GM19043 (cell line): ENCODE data around the gene IGF2R.
"Not testable (repeated sequence)": the region's sequence is repeated elsewhere in the genome, so short reads cannot be mapped to it uniquely, and the experiment has no call there.

Experiments
- ATAC-seq: cut with Tn5 transposase; IDR thresholded peaks from one replicate; pipeline ENCODE4 v1.9.1; 2021; ENCODE audit warnings: low read depth; ENCODE audit not compliant: unreplicated experiment

IGF2R gene

DNA sequence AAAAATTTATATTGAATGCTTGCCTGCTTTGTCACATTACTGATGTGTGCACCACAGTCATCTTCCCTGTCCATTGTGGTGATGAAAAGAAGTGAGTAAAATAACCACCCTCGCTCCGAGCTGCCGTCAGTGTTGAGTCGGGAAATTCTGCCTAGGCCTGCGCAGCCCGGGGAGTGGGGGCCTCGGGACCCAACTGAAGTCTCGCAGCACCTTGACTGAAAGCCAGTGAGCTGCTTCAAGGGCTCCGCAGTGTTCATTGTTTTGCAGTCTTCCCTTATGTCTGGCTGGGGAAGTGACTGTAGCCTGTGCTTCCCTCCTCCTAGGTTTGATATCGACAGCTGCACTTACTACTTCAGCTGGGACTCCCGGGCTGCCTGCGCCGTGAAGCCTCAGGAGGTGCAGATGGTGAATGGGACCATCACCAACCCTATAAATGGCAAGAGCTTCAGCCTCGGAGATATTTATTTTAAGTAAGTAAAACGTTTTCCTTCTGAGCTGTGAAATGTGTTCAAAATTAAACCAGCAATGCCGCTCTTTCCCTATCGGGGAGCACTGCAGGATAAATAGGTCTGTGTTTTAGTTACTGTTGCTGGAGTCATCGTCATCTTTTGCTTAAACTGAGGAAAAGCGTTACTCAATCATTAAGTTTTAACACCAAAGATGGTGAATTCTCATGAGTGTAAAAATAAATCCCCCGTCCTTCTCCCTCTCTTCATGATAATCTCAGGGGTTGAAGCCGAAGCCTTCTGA is 120.1 kb downstream of the IGF2R start:
- no peak for ATAC-seq

DNA sequence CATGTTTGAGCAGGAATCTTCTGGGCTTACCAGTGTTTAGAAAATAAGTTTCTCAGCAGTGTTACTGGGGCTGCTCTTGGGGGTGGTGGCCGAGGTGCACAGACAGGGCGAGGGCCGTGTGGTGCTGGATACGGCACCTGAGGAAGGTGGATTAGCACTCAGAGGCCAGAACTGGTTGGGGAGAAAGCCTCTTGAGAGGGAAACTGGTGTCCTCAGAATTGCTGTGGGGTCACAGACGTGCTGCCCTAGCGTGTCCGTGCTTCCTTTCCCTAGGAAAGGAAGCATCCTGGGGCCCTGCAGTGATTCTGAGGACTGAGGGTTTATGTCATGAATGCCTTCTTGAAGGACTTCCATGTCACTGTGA is 120.6 kb downstream of the IGF2R start:
- no peak for ATAC-seq

DNA sequence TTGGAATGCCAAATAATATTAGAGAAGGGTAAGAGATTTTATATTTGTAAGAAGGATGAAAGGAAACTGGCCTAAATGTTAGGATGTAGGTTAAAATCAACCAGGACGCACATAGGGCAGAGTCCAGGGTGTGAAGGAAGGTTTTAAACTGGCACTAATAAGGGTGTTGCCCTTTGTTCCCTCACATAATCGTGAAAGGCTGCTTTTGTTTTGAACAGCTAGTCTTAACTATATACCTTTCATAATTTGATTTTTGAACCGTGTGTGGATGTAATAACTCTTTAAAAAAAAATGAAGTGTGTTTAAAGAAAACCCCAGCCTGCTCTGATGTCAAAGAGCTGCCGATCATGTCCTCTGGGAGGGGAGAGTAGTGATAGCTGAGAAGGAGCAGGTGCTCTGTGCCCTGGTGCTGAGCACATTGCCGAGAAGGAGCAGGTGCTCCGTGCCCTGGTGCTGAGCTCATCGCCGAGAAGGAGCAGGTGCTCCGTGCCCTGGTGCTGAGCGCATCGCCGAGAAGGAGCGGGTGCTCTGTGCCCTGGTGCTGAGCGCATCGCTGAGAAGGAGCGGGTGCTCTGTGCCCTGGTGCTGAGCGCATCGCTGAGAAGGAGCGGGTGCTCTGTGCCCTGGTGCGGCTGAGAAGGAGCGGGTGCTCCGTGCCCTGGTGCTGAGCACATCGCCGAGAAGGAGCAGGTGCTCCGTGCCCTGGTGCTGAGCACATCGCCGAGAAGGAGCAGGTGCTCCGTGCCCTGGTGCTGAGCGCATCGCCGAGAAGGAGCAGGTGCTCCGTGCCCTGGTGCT is 121.8 kb downstream of the IGF2R start:
- not testable (repeated sequence) for ATAC-seq

DNA sequence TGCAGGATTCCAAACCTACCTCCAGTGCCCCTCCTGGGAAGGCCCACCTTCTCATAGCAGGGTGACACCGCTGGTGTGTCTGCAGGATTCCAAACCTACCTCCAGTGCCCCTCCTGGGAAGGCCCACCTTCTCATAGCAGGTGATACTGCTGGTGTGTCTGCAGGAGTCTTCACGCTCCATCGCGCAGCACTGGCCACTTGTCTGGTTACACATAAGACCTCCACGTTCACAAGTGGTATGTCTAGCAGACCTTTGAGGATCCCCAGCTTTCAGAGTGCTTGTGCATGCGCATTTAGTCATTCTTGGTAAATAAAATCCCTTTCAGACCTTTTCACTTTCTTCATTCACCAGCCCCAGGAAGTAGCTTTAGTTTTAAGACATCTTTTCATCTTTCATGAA is 123.3 kb downstream of the IGF2R start:
- ATAC-seq, result not testable (repeated sequence)

DNA sequence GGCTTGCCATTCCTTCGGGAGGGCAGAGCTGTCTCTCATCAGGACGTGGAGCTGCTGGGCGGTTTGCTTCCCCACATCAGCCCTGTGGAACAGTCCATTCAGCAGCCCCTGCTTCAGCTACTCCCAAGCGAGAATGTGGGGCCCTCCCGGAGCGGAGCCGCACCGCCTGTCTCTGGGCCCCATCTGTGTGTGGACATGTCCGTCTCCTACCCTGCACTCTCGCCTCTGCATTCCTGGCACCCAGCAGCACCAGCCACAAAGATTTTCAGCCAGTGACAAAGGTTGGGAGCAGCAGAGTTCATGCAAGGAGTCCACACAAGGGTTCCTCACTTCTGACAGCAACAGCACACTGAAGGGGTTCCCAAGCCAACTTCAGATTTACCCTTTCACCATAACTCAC is 123.7 kb downstream of the IGF2R start:
- no peak for ATAC-seq

DNA sequence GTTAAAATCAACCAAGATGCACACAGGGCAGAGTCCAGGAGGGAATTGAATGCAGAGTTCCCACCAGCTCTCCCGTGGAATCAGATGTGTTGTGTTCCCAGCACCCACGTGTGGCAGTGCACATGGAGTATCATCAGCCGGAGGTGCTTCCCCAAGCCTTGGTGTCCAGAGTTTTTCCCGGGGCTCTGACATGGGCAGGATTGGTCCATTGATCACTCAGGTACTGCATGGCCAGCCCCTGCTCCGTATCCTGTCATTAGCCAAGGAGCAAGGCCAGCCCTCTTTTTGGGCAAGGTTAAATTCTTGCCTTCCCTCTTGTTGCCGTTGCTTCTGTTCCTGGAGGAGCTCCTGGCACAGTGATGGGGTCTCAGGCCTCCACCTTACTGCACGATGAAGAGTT is 124.2 kb downstream of the IGF2R start:
- no peak for ATAC-seq

DNA sequence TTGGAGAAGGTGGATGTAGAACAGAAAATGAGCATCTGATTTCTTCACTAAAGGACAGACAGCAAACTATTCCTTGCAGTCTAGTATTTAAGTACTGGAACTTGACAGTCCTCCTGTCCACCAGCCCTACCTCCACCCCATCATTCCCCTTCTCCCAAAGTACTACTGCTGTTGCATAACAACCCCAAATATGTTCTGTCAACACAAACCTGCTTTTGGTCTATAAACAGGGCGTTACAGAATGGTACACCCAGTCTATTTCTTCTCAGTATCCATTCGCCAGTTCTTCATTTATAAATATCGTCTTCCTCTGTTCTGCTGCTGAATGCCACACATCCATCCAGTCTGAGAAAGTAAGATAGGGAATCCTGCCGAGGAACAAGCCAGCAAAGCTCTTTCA is 125.1 kb downstream of the IGF2R start:
- no peak for ATAC-seq

DNA sequence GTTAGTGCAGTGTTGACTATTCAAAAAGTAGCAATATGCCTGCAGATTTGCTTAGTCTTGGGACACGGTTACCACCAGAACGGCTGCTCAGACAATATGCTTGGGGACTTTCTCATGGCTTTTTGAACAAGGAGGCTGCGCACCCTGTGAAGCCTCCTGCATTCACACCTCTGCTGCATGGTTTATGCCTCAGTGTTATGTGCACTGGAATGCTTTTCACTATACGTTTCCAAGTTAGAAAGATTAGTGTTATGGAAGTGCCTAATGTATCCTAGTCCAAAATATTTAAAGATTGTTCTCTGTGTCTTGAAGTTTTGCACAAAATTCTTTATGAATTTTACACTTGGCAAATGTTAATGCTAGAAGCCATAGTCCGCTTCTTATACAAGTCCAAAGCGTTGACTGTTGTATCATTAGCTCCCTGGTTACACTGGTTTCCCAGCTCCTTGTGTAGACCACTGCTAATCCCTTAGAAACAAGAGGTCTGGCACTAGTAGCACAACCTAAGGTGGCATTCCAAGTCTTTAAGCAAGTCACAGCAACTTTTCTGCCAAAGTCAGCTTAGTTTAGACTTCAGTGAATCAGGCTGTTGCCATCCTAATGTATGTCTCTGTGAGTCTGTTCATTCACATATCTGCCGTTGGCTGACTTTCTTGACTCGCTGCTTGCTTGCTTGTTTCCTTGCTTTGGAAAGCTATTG is 126.4 kb downstream of the IGF2R start:
- ATAC-seq, result no peak

DNA sequence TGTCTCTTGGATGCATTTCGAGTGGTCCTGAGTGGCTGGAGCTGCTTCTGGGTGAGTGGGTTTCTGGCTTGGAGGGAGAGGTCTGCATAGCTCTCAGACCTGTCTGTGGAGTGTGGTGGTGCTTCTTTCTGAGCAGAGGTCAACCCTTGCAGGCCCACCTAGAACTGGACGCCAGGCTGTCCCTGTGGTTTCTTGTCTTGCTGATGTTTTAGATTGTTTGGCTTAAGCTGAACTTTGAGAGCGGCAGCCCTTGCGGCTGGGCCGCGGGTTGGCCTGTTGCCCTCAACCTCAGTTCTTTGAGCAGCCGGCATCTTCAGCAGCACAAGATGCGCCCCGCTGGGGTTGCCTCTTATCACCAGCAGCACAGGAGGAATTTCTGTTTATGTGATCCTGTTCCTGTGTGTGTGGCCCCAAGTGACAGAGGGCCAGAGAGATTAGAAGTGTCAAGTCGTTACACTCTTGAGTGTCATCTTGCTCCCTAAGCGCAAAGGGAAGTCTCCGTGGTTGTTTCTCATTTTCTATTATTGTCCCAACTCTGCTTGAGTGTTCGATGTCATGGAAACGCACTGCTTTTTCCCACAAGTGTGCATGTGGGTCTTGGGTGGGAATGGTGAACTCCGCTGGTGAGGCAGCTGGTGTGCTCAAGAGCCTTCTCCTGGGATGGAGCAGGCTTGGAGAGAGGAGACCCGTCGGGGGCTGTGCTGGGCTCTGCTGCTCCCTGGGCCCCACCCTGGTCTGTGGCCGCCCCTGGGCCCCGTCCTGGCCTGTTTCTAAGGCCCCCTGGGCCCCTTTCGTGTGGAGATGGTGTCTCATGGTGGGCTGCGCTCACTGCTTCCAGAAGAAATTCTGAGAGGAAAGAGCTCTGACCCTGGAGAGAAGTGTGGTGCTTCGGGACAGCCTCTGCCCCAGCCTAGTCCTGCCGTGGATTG is 132.7 kb downstream of the IGF2R start:
- no peak for ATAC-seq

DNA sequence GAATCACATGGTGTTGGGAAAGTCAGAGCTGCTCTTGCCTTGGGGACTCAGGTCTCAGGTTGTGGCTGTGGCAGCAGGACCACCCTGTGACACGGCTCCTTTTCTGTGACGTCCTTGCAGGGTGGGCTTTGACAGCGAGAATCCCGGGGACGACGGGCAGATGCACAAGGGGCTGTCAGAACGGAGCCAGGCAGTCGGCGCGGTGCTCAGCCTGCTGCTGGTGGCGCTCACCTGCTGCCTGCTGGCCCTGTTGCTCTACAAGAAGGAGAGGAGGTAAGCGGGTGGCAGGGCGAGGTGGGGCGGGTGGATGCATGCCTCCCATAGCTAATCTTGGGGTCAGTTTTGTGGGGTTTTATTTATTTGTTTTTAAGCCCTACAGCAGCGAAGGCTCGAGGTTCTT is 133.5 kb downstream of the IGF2R start:
- ATAC-seq, result no peak

DNA sequence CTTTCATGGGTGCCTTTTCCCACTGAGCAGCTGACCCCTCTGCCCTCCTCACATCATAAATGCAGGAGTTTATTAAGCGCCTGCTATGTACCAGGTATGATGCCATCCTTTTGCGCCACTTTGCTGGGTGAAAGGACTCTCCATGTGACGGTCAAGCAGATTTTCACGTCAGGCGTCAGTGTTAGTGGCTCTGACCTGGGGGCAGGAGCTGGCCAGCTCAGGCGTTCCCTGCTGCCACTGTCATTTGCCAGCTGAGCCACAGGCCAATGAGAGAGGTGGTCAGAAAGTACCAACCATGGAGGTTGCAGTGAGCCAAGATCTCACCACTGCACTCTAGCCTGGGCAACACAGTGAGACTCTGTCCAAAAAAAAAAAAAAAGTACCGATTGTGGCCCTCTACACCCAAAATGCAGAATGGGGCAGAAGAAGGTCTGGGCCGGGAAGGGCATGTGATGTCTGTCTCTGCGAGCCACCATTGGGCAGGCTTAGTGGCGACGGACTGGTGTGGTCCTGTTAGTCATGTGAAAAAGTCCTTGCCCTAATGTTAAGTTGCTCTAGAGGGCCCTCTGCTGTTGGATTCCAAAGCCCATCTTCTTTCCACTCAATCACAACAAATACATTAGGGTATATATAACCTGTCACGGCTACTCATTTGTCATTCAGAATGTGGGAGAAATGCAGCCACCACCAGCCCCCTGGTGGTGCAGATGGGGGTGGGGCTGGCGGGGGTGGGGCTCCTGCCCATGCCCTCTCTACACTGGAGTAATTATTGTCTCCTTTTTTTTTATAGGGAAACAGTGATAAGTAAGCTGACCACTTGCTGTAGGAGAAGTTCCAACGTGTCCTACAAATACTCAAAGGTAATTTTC is 134.3 kb downstream of the IGF2R start:
- no peak for ATAC-seq

DNA sequence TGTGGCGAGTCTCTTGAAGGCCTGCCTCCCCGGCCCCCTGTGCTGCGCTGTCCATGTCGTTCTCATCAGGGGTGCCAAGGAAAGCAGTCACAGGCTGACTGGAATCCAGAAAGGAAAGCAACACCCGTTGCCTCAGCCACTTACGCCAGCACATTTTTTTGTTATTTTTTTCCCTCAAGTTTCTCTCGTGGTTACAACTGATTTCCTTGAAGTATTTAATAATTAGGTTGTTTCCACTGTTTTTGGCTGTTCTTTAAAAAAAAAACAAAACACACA is 134.9 kb downstream of the IGF2R start:
- no peak for ATAC-seq

DNA sequence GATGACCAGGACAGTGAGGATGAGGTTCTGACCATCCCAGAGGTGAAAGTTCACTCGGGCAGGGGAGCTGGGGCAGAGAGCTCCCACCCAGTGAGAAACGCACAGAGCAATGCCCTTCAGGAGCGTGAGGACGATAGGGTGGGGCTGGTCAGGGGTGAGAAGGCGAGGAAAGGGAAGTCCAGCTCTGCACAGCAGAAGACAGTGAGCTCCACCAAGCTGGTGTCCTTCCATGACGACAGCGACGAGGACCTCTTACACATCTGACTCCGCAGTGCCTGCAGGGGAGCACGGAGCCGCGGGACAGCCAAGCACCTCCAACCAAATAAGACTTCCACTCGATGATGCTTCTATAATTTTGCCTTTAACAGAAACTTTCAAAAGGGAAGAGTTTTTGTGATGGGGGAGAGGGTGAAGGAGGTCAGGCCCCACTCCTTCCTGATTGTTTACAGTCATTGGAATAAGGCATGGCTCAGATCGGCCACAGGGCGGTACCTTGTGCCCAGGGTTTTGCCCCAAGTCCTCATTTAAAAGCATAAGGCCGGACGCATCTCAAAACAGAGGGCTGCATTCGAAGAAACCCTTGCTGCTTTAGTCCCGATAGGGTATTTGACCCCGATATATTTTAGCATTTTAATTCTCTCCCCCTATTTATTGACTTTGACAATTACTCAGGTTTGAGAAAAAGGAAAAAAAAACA is 136.1 kb downstream of the IGF2R start:
- no peak for ATAC-seq

DNA sequence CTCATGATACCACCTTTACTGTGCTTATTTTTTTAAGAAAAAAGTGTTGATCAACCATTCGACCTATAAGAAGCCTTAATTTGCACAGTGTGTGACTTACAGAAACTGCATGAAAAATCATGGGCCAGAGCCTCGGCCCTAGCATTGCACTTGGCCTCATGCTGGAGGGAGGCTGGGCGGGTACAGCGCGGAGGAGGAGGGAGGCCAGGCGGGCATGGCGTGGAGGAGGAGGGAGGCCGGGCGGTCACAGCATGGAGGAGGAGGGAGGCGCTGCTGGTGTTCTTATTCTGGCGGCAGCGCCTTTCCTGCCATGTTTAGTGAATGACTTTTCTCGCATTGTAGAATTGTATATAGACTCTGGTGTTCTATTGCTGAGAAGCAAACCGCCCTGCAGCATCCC is 137.1 kb downstream of the IGF2R start:
- ATAC-seq, result no peak

DNA sequence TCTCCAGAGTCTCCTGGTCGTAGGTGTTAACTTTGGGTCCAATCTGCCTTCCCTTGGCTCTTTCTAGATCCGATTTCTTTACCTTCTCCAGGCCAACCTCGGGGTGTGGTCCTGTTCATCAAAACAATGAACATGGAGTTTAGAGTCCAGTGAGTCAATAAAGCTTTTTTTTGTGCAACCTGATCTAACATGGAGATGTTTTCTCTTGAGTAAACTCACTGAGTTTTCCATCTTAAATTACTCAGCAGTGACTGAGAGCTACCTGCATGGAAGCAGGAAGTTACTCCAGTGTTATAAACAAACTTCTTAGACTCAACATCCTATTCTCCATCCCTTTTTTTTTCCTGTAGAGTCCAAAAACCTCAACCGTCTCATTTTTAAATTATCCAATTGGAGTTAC is 137.8 kb downstream of the IGF2R start:
- no peak for ATAC-seq

DNA sequence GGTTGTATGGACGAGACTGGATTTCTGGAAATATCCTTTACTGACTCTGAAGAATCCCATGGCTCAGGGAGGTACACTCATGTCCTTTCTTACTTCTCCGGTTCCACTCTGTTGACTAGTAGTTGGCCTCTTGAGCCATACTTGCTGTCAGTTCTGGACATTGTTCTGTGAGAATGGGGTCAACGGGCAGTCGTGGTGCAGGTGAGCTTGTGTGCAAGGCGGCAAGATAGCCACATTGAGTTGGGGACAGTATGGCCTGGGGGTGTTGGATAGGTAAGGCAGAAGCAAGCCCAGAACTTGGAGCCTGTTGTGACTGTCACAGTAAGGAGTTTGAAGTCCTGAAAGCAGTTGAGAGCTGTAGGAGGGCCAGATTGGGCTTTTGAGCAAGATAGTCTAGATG is 139.2 kb downstream of the IGF2R start:
- ATAC-seq, result no peak

DNA sequence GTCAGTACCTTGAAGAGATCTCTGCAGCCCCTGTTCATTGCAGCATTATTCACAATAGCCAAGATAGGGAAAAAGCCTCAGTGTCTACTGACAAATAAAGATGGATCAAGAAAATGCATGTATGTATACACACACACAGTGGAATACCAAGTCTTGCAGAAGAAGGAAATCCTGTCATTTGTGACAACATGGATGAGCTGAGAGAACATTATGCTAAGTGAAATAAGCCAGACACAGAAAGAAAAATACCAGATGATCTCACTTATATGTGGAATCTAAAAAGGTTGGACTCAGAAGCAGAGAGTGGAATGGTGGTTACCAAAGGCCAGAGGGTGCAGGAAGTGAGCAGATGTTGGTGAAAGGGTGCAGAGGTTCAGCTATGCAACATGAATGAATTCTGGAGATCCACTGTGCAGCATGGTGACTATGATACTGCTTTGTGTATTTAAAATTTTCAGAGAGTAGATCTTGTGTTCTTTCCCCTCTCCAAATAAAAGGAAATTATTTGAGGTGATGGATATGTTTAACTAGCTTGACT is 141.8 kb downstream of the IGF2R start:
- ATAC-seq, result no peak

DNA sequence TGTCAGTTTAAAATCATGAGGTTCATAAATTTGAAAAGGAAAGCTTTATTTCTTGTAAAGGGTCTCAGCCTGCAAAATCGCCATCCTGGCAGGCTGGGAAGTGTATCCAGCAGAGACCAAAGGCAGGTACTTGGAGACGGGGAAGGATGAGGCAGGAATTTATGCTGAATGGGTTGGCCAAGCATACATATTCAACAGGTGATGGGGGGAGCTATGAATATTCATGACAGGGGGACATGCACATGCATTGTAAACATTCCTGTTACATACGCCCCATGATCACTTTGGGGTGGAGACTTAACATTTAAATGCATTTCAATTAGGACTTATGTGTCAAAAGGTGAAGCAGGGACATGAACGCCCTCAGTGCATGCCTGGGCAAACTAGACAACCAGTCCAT is 142.9 kb downstream of the IGF2R start:
- no peak for ATAC-seq
